Stimulated activated naive CD4-positive, alpha-beta T cell (primary cell): ENCODE results near the gene VAV1.
"Not testable (repeated sequence)": the region's sequence is repeated elsewhere in the genome, so short reads cannot be mapped to it uniquely, and the experiment has no call there.

ENCODE experiments used
- DNase-seq, 6 experiments: peaks; one replicate each; lab custom pipeline; 2025; lab: John Stamatoyannopoulos, UW

VAV1 gene

GRCh38 chr19:6848986-6849385 lies 76.5 kb downstream of the VAV1 start:
- no peak for DNase-seq

- no peak for DNase-seq
These were observed 77.4 kb downstream of the VAV1 start for GRCh38 chr19:6849876-6850275.

- no peak for DNase-seq
These were observed 78.9 kb downstream of the VAV1 start for GRCh38 chr19:6851359-6851758.

- DNase-seq = no peak
These were observed 79.5 kb downstream of the VAV1 start for GRCh38 chr19:6852001-6852400.

- DNase-seq = no peak
These were observed 81.4 kb downstream of the VAV1 start for GRCh38 chr19:6853868-6854267.

DNA sequence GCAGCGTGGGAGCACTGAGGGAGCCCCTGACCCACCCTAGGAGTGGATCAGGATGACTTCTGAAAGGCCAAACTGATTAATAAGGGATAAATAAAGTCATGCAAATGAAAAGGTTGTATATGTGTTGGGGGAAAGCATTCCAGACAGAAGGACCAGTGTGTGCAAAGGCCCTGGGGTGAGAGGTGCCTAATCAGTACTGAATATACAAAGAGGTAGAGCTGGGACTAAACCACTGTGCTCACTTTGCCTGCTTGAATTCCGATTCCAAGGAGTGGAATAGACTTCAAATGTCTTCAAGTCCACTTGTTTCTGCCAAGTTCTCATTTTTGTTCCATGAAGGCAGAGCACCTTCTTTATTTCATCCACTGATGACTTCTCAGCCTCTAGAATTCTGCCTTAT lies 82.2 kb downstream of the VAV1 start:
- no peak for DNase-seq

DNA sequence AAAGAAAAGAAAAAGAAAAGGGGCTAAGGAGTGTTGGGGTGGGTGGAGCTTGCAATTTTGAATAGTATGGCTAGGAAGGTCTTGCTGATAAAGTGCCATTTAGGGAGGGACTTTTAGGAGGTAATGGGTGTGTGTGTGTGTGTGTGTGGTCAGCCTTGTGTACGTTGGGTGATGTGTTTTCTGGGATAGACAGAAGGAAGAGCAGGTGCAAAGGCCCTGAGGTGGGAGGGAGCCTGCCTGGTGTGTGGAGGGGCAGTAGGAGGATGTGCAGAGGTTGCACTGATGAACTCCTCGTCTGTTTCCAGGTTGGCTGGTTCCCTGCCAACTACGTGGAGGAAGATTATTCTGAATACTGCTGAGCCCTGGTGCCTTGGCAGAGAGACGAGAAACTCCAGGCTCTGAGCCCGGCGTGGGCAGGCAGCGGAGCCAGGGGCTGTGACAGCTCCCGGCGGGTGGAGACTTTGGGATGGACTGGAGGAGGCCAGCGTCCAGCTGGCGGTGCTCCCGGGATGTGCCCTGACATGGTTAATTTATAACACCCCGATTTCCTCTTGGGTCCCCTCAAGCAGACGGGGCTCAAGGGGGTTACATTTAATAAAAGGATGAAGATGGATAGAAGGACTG lies 84.4 kb downstream of the VAV1 start:
- no peak for DNase-seq

DNA sequence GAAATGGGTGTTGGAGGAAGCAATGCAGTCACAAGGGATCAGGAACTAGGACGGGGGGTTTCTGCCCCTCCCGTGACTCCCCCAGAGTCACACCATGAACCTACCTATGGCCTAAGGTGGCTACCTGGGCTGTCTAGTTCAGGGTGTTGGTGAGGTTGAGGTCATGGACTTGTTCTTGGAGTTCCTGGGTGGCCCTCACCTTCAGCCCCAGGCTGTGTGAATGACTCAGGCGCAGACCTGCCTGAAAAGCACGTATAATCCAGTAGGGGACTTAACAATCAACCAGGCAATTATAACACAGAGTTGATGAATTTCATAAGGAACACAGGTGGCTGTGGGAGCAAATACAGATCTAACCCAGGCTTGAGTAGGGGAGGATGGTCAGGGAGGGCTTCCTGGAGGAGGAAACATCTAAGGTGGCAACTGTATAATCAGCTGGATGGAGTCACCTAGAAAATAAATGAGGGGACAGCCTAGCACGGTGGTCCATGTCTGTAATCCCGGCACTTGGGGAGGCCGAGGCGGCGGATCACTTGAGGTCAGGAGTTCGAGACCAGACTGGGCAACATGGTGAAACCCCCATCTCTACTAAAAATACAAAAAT lies 89.3 kb downstream of the VAV1 start:
- no peak for DNase-seq

- peak; percentile 80 to 89 (median 88) for DNase-seq
These were observed 90.2 kb downstream of the VAV1 start for GRCh38 chr19:6862673-6863078.

DNA sequence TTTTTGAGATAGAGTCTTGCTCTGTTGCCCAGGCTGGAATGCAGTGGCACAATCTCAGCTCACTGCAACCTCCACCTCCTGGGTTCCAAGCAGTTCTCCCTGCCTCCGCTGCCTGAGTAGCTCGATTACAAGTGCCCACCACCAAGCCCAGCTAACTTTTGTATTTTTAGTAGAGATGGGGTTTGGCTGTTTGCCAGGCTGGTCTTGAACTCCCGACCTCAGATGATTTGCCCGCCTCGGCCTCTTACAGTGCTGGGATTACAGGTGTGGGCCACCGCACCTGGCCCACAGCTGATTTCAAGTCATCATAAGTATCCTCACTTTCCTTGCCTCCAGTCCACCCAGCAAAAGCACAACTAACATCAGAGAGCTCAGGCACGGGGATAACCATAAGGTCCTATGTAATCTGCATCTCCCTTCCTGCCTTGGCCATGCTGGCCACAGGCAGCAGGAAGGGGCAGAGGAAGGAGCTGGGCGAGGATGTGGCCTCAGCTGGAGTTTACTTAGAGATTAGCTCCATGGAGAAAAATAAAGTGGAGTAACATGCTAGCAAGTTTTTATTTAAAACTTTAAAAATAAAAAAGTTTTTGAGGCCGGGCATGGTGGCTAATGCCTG lies 91.9 kb downstream of the VAV1 start:
- no peak for DNase-seq

- DNase-seq = no peak
These were observed 93.3 kb downstream of the VAV1 start for GRCh38 chr19:6865849-6866248.

DNA sequence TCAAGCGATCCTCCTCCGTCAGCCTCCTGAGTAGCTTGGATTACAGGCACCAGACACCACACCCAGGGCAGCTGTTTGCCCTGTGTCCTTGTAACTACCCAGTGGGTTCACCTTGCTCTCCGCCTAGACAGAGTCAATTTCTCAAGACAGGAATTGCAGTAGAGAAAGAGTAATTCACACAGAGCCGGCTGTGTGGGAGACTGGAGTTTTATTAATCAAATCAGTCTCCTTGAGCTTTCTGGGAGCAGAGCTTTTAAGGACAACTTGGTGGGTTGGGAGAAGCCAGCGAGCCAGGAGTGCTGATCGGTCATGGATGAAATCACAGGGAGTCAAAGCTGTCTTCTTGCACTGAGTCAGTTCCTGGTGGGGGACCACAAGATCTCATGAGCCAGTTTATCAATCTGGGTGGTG lies 94.2 kb downstream of the VAV1 start:
- DNase-seq = no peak

- DNase-seq = no peak
These were observed 95.8 kb downstream of the VAV1 start for GRCh38 chr19:6868351-6868750.

DNA sequence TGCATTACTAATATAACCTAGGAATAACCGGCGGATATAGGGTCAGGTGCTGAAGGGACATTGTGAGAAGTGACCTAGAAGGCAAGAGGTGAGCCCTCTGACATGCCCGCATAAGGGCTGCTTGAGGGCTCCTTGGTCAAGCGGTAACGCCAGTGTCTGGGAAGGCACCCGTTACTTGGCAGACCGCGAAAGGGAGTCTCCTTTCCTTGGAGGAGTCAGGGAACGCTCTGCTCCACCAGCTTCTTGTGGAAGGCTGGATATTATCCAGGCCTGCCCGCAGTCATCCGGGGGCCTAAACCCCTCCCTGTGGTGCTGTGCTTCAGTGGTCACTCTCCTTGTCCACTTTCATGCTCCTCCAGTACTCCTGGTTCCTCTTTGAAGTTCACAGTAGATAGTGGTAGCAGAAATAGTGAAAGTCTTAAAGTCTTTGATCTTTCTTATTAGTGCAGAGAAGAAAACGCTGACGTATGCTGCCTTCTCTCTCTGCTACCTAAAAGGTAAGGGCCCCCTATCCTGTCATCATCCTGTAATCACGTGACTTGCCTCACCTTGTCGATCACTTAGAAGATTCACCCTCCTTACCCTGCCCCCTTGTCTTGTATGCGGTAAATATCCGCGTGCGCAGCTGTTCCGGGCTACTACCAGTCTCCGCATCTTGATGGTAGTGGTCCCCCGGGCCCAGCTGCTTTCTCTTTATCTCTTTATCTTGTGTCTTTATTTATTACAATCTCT lies 96.8 kb downstream of the VAV1 start:
- DNase-seq = not testable (repeated sequence)

DNA sequence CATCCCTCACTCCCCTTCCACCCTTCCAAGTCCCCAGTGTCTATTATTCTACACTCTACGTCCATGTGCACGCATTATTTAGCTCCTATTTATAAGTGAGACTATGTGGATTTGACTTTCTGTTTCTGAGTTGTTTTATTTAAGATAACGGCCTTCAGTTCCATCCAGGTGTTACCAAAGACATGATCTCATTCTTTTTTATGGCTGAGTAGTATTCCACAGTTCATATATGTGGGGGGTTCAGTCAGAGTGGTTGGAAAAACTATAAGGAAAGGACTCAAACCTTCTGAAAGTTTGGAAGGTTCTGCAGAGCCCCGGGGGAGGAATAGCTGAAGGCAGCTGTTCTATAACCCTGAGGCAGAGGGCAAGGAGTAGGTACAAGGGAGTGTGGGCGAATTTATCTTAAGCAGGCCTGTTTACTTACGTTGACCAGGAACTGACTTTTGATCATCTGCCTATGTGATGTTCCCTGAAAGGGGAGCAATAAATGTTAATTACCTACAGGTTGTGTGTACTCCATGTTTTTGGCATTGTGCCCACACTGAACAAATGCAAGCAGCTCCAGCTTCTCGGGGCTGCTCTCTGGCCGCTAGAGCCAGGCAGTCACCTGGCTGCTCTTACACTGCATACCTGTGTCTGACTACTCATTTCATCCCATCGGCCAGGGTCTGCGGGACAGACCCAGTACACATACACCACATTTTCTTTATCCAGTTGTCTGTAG lies 101.4 kb downstream of the VAV1 start:
- no peak for DNase-seq

- DNase-seq = no peak
These were observed 102.7 kb downstream of the VAV1 start for GRCh38 chr19:6875218-6875617.

DNA sequence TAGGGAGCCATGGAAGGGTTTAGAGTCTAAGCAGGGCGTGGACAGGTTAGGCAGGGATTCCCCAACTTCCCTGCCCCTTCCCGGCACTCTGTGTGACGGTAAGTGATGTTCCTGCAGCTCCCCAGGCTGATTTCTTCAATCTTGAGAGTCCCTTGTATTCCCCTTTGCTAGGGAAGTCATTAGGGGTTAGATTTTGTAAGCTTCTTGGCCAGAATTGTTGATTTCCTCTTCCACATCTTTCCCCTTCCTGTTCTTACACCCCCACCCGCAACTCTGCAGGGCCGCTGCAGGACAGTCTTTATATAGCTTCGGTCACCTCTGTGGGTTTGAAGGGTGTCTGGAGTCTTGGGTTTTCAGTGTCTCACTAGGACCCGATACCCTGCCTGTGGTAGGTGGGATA lies 104.2 kb downstream of the VAV1 start:
- DNase-seq = no peak

- DNase-seq = no peak
These were observed 105.3 kb downstream of the VAV1 start for GRCh38 chr19:6877766-6878165.

GRCh38 chr19:6886277-6886897 lies 113.9 kb downstream of the VAV1 start:
- DNase-seq = no peak

GRCh38 chr19:6887316-6887715 lies 114.8 kb downstream of the VAV1 start, which contains the start of gene ADGRE1:
TSS of gene ADGRE1 (plus strand) at chr19:6887579. CDS start at chr19:6887609, 30 bp downstream.
- DNase-seq = peak in 1 of 6 experiments; percentile 20

- DNase-seq = no peak
These were observed 116.5 kb downstream of the VAV1 start for GRCh38 chr19:6888967-6889366.
